ENCODE measurements around the gene TOPBP1. TPM values are rescaled to one million over a fixed set of nuclear protein-coding genes. Genes with fewer than 3 reads are reported as not detected.
A peak's percentile ranks its signal among the peaks of the same experiment; 100 is the strongest.

The TOPBP1 gene
- total RNA-seq, 1 donor from 2014 or later: 10.4 TPM

- Histone ChIP-seq H3K27me3 (ENCODE audit: low read depth) (no peaks in the 10 kb centered on the region), H3K9me3 (replicated peaks) (no peaks in the 10 kb centered on the region), H3K4me3 (no peak overlapping the region), H3K4me1 (peaks cover 45% of the 10 kb centered on the region), H3K27ac (replicated peaks) (peak overlapping the region; percentile 67), H3K36me3 (peaks cover 5% of the 10 kb centered on the region)
- TF ChIP-seq CTCF (IDR thresholded peaks at IDR 0.05; ENCODE audit: borderline replicate concordance): no peak
- no peak for DNase-seq
- intact Hi-C loops (cut with micrococcal nuclease): loop anchor here (10.0 kb wide), 1 partner anchor 846 kb away; the partner anchor contains the start of gene NPHP3
These were observed 91.4 kb downstream of the TOPBP1 start for GRCh38 chr3:133570139-133570936.

- no peak for DNase-seq
- intact Hi-C loops (cut with micrococcal nuclease): no loop called here
- Histone ChIP-seq H3K4me1 (peaks cover 34% of the 10 kb centered on the region), H3K36me3 (no peaks in the 10 kb centered on the region), H3K27ac (replicated peaks) (no peak overlapping the region), H3K9me3 (replicated peaks) (no peaks in the 10 kb centered on the region), H3K27me3 (ENCODE audit: low read depth) (no peaks in the 10 kb centered on the region), H3K4me3 (no peak overlapping the region)
- TF ChIP-seq CTCF (IDR thresholded peaks at IDR 0.05; ENCODE audit: borderline replicate concordance): no peak
These were observed 93.3 kb downstream of the TOPBP1 start for GRCh38 chr3:133568294-133569014.

GRCh38 chr3:133563816-133564215, 97.9 kb downstream of the TOPBP1 start:
- TF ChIP-seq CTCF (IDR thresholded peaks at IDR 0.05; ENCODE audit: borderline replicate concordance): no peak
- Histone ChIP-seq H3K4me1 (peaks cover 5% of the 10 kb centered on the region), H3K4me3 (no peak overlapping the region), H3K9me3 (replicated peaks) (peaks cover 8% of the 10 kb centered on the region), H3K36me3 (no peaks in the 10 kb centered on the region), H3K27me3 (ENCODE audit: low read depth) (no peaks in the 10 kb centered on the region), H3K27ac (replicated peaks) (no peak overlapping the region)
- no peak for DNase-seq
- intact Hi-C loops (cut with micrococcal nuclease): no loop called here

- no peak for TF ChIP-seq CTCF (IDR thresholded peaks at IDR 0.05; ENCODE audit: borderline replicate concordance)
- intact Hi-C loops (cut with micrococcal nuclease): no loop called here
These were observed 98.6 kb downstream of the TOPBP1 start for GRCh38 chr3:133563186-133563591.

GRCh38 chr3:133562376-133562775, 99.4 kb downstream of the TOPBP1 start:
- H3K36me3 ChIP-seq: no peaks in the 10 kb centered on the region
- peaks cover 12% of the 10 kb centered on the region for H3K9me3 ChIP-seq (replicated peaks)
- TF ChIP-seq CTCF (IDR thresholded peaks at IDR 0.05; ENCODE audit: borderline replicate concordance): no peak
- H3K4me3 ChIP-seq: no peak overlapping the region
- no peak overlapping the region for H3K27ac ChIP-seq (replicated peaks)
- intact Hi-C loops (cut with micrococcal nuclease): no loop called here
- no peaks in the 10 kb centered on the region for H3K4me1 ChIP-seq
- DNase-seq: no peak
- H3K27me3 ChIP-seq (ENCODE audit: low read depth): no peaks in the 10 kb centered on the region

More at GRCh38 chr3:133563186-133563591, 98.6 kb downstream of the TOPBP1 start:
- Histone ChIP-seq H3K27ac (replicated peaks) (no peak overlapping the region), H3K9me3 (replicated peaks) (peaks cover 12% of the 10 kb centered on the region), H3K4me1 (peaks cover under 1% of the 10 kb centered on the region), H3K4me3 (no peak overlapping the region), H3K27me3 (ENCODE audit: low read depth) (no peaks in the 10 kb centered on the region), H3K36me3 (no peaks in the 10 kb centered on the region)
- DNase-seq: no peak
